ENCODE results near the gene CPNE4.
"Not testable (repeated sequence)": the region's sequence is repeated elsewhere in the genome, so short reads cannot be mapped to it uniquely, and the experiment has no call there.

CPNE4 gene

GRCh38 chr3:132016061-132017041, 18.5 kb downstream of the CPNE4 start:
- DNase-seq: no peak

GRCh38 chr3:132014105-132014504, 20.7 kb downstream of the CPNE4 start:
- no peak for DNase-seq

DNA sequence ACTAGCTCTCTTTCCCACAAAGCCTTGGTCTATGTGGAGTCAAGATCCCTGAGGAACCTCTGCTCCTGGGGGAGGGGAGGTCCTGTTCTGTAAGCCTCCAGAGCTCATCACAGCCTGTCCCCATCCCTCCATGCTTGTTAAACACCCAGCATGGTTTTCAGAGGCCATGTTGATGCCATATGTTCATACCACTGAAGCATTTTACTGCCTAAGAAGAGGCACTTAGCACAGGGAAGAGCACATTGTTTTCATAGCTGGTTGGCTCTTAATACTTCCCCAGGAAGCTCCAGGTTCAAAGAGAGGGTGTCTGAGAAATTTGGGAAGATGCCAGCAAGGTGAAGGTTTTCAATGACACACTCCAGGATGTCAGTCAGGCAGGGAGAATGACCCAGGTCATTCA, 25.6 kb downstream of the CPNE4 start:
- DNase-seq: no peak

- DNase-seq: no peak
Measured at GRCh38 chr3:132008837-132009236, 26.0 kb downstream of the CPNE4 start.

- DNase-seq: no peak
Measured at GRCh38 chr3:132007617-132008016, 27.2 kb downstream of the CPNE4 start.

GRCh38 chr3:132006605-132007204, 28.1 kb downstream of the CPNE4 start:
- DNase-seq: no peak

DNA sequence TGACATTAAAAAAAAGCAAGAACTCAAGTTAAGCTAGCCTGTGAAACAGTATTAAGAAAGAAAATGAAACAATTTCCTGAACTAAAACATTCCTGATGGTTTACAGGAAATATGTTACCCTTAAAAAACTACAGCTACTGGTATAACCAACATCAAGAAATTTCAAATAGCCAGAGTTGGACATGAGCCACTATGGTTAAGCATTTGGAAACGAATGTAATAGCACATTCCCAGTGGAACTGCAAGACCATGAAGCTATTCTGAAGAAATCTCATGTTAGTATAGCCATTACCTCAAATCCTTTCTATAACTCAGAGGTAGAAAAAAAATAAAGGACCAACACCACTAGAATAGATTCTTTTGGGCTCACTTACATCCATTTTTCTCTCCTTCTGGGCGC, 30.2 kb downstream of the CPNE4 start:
- no peak for DNase-seq

DNA sequence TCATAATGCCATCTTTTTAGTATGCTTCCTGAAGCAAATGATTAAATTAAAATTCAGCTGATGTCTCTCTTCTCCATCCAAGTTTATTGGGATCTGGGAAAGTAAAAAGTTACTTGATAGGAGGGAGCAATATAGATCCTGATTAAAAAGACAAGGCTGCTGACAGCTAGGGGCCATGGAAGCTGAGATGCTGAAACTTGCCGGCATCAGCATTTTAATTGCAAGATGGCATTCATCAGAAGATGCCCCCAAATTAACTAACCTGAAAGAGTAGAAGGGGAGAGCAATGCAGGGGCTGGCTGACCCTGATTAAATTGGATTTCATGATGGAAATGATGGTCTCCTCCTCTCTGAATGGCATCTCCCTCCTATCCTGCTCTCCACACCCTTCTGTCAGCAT, 31.1 kb downstream of the CPNE4 start:
- DNase-seq: no peak

DNA sequence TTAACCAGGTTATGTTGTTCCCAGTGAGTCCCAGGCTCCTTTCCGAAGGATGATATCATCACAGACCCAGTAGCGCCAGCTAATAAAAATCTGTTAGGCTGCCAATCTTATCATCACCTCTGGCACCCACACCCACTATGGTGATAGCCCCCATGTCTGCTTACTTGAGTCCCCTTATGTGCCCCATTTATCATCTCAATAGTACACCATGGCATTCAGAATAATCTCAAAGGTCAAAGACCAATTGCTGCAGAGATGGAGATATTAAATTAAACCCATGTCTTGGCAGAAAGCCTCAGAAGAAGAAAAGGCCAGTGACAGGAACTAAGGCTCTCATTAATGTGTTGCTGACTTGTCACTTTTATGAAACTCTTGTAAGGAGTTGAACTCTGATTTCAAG, 32.8 kb downstream of the CPNE4 start:
- DNase-seq: no peak

DNA sequence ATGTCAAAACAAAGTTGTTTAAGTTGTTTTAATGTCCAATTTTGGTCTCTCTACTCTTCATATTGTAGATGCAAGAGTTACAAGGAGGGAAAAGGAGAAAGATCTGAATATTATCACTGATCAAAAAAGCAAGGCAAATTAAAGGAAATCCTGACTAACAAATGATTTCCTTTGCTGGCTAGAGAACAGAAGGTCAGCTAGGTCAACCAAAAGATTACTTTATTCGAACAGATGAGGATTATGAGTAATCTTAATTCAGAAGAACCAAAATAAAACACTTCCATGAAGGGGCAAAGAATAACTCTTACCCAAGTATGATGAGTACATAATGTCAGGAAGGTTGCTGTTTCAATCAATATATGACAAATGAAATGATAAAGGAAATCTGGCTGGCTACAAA, 33.8 kb downstream of the CPNE4 start:
- DNase-seq: no peak

DNA sequence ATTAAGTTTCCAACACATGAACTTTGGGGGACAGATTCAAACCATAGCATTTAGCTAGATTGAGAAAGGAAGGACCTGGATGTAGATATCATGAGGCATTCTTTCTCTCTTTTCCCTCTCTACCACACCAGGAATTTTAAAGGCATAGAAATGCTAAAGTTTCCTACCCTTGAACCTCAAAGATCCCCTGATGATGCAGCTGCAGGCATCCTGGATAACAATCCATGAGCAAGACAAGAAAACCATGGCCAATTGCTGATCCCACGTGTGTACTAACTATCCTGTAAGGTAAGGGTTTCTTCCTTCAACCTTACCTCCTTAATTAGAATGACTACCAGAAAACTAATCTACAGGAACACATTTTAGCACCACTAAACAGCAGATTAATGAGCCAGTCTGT, 36.8 kb downstream of the CPNE4 start:
- no peak for DNase-seq

- no peak for DNase-seq
Measured at GRCh38 chr3:131995891-131996290, 38.9 kb downstream of the CPNE4 start.

GRCh38 chr3:131989318-131989717, 45.5 kb downstream of the CPNE4 start:
- no peak for DNase-seq

DNA sequence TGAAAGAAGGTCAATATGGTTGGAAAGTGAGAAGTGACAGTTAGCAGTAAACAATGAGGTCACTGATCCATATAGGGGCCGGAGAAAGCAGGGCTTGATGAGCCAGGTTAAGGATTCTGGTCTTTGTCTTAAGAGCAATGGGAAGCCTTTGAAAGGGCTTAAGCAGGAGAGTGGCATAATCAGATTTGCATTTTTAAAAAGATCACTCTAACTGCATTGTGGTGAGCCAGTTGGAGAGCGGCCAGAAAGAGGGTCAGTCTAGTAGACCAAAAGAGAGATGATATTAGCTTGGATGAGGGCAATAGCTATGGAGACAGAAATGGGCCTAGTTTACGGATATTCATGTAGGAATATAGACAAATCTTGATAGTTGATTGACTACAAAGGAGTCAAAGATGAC, 46.6 kb downstream of the CPNE4 start:
- DNase-seq: no peak

GRCh38 chr3:131983689-131984088, 51.1 kb downstream of the CPNE4 start:
- DNase-seq: no peak

DNA sequence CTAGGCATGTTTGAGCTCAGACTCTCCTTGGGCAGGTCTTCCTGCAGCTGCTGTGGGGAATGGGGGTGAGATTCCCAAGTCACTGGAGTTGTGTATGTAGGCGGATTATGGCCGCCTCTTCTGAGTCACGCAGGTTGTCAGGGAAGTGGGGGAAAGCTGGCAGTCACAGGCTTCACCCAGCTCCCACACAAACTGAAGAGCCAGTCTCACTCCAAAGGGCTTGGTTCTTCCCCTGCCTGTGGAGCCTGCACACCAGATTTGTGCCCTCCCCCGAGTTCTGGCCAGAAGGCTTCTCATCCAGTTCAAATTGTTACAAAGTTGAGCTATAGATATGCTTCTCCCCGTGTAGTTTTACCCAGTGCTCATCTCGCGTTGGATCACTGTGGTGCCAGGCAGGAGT, 53.5 kb downstream of the CPNE4 start:
- no peak for DNase-seq

GRCh38 chr3:131976448-131976847, 58.4 kb downstream of the CPNE4 start:
- DNase-seq: no peak

DNA sequence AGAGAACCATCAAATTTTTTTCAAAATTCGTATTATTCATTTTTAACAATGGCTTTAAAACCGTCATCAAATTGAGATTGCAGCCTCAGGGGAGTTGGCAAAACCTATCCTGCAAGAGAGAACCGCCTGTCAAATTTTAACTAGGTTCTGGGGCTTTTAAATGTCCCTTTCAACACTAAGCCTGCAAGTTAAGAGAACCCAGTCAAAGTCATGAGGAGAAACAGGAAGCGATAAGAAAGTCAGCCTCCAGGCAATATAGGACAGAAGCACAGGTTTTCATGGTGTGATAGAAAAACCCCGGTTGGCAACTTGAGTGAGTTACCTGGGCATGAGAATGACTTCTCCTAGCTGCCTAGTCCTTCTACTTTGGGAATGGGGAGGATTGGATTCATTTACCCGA, 59.8 kb downstream of the CPNE4 start:
- DNase-seq: no peak

GRCh38 chr3:131973731-131974130, 61.1 kb downstream of the CPNE4 start:
- DNase-seq: no peak

GRCh38 chr3:131972550-131972949, 62.3 kb downstream of the CPNE4 start:
- no peak for DNase-seq

DNA sequence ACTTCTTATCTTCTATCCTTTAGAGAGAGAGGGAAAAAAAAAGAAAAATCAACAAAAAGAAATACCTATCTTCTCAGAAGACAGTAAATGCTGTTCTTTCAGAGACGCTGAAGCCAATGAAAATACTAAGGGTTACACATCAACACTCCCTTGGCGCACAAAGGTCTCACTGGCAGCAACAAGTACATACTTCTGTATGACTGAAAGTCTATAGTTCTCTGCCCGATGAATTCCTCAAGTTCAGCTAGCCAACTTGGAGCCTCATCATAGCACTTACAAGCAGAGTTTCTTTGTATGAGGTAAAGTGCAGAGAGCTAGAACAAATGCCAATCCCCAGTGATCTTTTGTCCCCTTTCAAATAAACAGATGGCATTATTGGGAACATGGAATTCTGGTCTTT, 62.7 kb downstream of the CPNE4 start:
- DNase-seq: no peak

DNA sequence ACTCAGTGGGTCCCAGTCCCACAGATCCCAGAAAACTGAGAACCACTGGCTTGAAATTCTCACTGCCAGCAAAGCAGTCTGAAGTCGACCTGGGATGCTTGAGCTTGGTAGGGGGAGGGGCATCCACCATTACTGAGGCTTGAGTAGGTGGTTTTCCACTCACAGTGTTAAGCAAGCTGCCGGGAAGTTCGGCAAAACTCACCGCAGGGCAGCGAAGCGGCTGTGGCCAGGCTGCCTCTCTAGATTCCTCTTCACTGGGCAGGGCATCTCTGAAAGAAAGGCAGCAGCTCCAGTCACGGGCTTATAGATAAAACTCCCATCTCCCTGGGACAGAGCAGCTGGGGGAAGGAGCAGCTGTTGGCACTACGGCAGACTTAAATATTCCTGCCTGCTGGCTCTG, 71.4 kb downstream of the CPNE4 start:
- DNase-seq: not testable (repeated sequence)

DNA sequence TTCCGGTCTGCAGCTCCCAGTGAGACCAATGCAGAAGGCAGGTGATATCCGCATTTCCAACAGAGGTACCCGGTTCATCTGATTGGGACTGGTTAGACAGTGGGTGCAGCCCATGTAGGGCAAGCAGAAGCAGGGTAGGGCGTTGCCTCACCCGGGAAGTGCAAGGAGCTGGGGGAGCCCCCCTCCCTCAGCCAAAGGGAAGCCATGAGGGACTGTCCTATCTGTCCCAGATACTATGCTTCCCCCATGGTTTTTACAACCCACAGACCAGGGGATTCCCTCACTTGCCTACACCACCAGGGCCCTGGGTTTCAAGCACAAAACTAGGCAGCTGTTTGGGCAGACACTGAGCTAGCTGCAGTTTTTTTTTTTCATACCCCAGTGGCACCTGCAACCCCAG, 71.8 kb downstream of the CPNE4 start:
- DNase-seq: no peak

- no peak for DNase-seq
Measured at GRCh38 chr3:131960324-131960723, 74.5 kb downstream of the CPNE4 start.

DNA sequence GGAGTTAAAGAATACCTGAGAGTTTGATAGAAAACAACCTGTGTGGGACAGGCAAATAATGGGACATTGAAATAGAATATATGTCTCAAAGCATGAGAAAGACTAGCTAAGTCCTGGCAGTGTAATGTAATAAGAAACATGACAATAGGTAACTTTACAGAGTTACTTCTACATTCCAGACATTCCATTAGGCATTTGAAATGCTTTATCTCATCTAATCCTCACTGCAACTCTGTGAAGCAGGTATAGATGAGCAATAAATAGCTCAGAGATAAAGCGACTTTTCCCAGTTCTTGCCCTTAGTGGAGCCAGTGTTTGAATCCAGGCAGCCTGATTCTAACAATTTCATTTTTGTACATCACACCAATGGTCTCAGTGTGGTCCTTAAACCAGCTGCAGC, 76.8 kb downstream of the CPNE4 start:
- DNase-seq: no peak
